ENCODE measurements around the gene KIF14.

- TF ChIP-seq GATA2 (IDR thresholded peaks at IDR 0.05; ENCODE audit: insufficient read depth, insufficient read length, low read depth, low read length) (no peak), MAX (IDR thresholded peaks at IDR 0.05; ENCODE audit: insufficient read depth, insufficient read length) (no peak), POLR2AphosphoS5 (IDR thresholded peaks at IDR 0.05; ENCODE audit: insufficient read depth, low read depth, low read length) (no peak)
These were observed 4.3 kb upstream of the KIF14 start for GRCh38 chr1:200624679-200625335.

Measured in endothelial cell of umbilical vein (primary cell).